Caco-2 (cell line): ENCODE results near the gene TOM1. TPM values are rescaled to one million over a fixed set of nuclear protein-coding genes. Genes with fewer than 3 reads are reported as not detected.

Source experiments
- BruUV-seq: library from RNA; stranded (reverse); fragments of 400-500 nt; replicated peaks from 2 replicates; lab custom pipeline; 2021; lab: Mats Ljungman, UMichigan
- CTCF ChIA-PET: fragments of 300-600 bp; sonication (Branson Sonifier 250); formaldehyde crosslinking; loops from one replicate; lab custom pipeline; 2022; ENCODE audit warnings: antibody characterized with exemption; lab: Charles Lee
- POLR2A ChIA-PET: fragments of 300-600 bp; sonication (Branson Sonifier 250); formaldehyde crosslinking; loops from one replicate; lab custom pipeline; 2022; ENCODE audit warnings: antibody characterized with exemption; lab: Charles Lee
- DNase-seq, 2 experiments: peaks; one replicate each; pipeline versions ENCODE4 v3.0.0 to v3.0.0-alpha.2; 2020 to 2022
- H3K27me3 ChIP-seq: replicated peaks from 2 replicates; pipeline ENCODE4 v1.6.0; 2011; ENCODE audit warnings: low read length; ENCODE audit not compliant: control insufficient read depth, insufficient read depth
- H3K36me3 ChIP-seq: 2 replicates; pipeline ENCODE4 v1.5.1; 2011; ENCODE audit warnings: low read length; ENCODE audit not compliant: control insufficient read depth, insufficient read depth
- H3K4me1 ChIP-seq: fragments of 250-450 bp; sonication (Bioruptor Pico); 2 replicates; pipeline ENCODE4 v1.5.1; 2020; ENCODE audit warnings: mild to moderate bottlenecking
- H3K4me3 ChIP-seq: 2 replicates; pipeline ENCODE4 v1.5.1; 2011; ENCODE audit warnings: low read depth, mild to moderate bottlenecking, control low read depth, low read length
- H3K9me3 ChIP-seq: fragments of 250-450 bp; sonication (Bioruptor Pico); 2 replicates; pipeline ENCODE4 v1.5.1; 2020; ENCODE audit warnings: mild to moderate bottlenecking, moderate library complexity
- H3K27ac Mint-ChIP-seq: one replicate; pipeline ENCODE4 v1.8.0; 2022; ENCODE audit warnings: mixed read lengths; ENCODE audit not compliant: unreplicated experiment
- H3K27me3 Mint-ChIP-seq: one replicate; pipeline ENCODE4 v1.8.0; 2022; ENCODE audit warnings: mixed read lengths; ENCODE audit not compliant: insufficient read depth, unreplicated experiment
- H3K36me3 Mint-ChIP-seq: one replicate; pipeline ENCODE4 v1.8.0; 2022; ENCODE audit warnings: mild to moderate bottlenecking, mixed read lengths; ENCODE audit not compliant: insufficient read depth, unreplicated experiment
- H3K4me1 Mint-ChIP-seq: one replicate; pipeline ENCODE4 v1.8.0; 2022; ENCODE audit warnings: low read depth, mixed read lengths; ENCODE audit not compliant: unreplicated experiment
- H3K4me3 Mint-ChIP-seq: one replicate; pipeline ENCODE4 v1.8.0; 2022; ENCODE audit warnings: mild to moderate bottlenecking, moderate library complexity, mixed read lengths; ENCODE audit not compliant: unreplicated experiment
- H3K9me3 Mint-ChIP-seq: one replicate; pipeline ENCODE4 v1.8.0; 2022; ENCODE audit warnings: mixed read lengths; ENCODE audit not compliant: unreplicated experiment
- intact Hi-C: fragments of 100-400 bp; cut with micrococcal nuclease; formaldehyde crosslinking; loops from one replicate; pipeline ENCODE4 v1.10.0; 2022; ENCODE audit not compliant: unreplicated experiment
- total RNA-seq: library from RNA; stranded (reverse); gene quantifications from 2 replicates; pipeline ENCODE4 v1.2.3, GENCODE V29; 2022
- TF ChIP-seq, protein P1 (sequence below), 2 experiments: fragments of 200-600 bp in 1 of 2; IDR thresholded peaks; 1 replicate in 1 of 2; 2 replicates in 1 of 2; pipeline versions ENCODE4 v1.5.1 to v1.8.0; 2011 to 2022; ENCODE audit warnings: antibody characterized with exemption in 1 of 2, control low read depth in 1 of 2, inconsistent platforms in 1 of 2, low read depth in 1 of 2, low read length in 1 of 2, mild to moderate bottlenecking in 1 of 2, moderate library complexity in 1 of 2; ENCODE audit not compliant: insufficient read depth in 1 of 2, severe bottlenecking in 1 of 2, unreplicated experiment in 1 of 2

The TOM1 gene
- total RNA-seq, 1 experiment from 2014 or later: 47.4 TPM

GRCh38 chr22:35349368-35349703 lies 49.6 kb downstream of the TOM1 start:
- CTCF ChIA-PET: interaction anchor here (0.6 kb wide), 1 partner anchor 48 kb away, joined by 3 read pairs; no protein-coding TSS in a partner anchor
- Mint-ChIP-seq H3K27ac (no peak overlapping the region), H3K27me3 (no peaks in the 10 kb centered on the region), H3K9me3 (no peaks in the 10 kb centered on the region), H3K4me1 (no peaks in the 10 kb centered on the region), H3K4me3 (no peak overlapping the region), H3K36me3 (peaks cover 30% of the 10 kb centered on the region)
- no peaks in the 10 kb centered on the region for H3K36me3 ChIP-seq
- TF ChIP-seq, protein P1, sequence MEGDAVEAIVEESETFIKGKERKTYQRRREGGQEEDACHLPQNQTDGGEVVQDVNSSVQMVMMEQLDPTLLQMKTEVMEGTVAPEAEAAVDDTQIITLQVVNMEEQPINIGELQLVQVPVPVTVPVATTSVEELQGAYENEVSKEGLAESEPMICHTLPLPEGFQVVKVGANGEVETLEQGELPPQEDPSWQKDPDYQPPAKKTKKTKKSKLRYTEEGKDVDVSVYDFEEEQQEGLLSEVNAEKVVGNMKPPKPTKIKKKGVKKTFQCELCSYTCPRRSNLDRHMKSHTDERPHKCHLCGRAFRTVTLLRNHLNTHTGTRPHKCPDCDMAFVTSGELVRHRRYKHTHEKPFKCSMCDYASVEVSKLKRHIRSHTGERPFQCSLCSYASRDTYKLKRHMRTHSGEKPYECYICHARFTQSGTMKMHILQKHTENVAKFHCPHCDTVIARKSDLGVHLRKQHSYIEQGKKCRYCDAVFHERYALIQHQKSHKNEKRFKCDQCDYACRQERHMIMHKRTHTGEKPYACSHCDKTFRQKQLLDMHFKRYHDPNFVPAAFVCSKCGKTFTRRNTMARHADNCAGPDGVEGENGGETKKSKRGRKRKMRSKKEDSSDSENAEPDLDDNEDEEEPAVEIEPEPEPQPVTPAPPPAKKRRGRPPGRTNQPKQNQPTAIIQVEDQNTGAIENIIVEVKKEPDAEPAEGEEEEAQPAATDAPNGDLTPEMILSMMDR (IDR thresholded peaks at IDR 0.05; ENCODE audit: insufficient read depth in 1 of 2, low read depth in 1 of 2, low read length in 1 of 2, severe bottlenecking in 1 of 2, unreplicated experiment in 1 of 2): no peak
- intact Hi-C loops: no loop called here
- no peaks in the 10 kb centered on the region for H3K27me3 ChIP-seq
- H3K4me3 ChIP-seq: no peak overlapping the region
- no peak for DNase-seq
- H3K4me1 ChIP-seq: peaks cover 10% of the 10 kb centered on the region
- BruUV-seq: no TSS peak
- POLR2A ChIA-PET: no interaction called here
- H3K9me3 ChIP-seq: peaks cover 3% of the 10 kb centered on the region; the same call in 1 of the 2 replicates

- peaks cover 10% of the 10 kb centered on the region for H3K4me1 ChIP-seq
- BruUV-seq: no TSS peak
- Mint-ChIP-seq H3K9me3 (no peaks in the 10 kb centered on the region), H3K27ac (peak overlapping the region; percentile 15), H3K27me3 (no peaks in the 10 kb centered on the region), H3K36me3 (peaks cover 30% of the 10 kb centered on the region), H3K4me3 (peak overlapping the region; percentile 77), H3K4me1 (no peaks in the 10 kb centered on the region)
- DNase-seq: no peak
- intact Hi-C loops: loop anchor here (1.0 to 5.0 kb wide), 6 partner anchors 31 to 273 kb away; partner anchors contain the start of gene HMOX1
- H3K9me3 ChIP-seq: peaks cover 3% of the 10 kb centered on the region; the same call in 1 of the 2 replicates
- H3K27me3 ChIP-seq: no peaks in the 10 kb centered on the region
- ChIA-PET CTCF (interaction anchor here (0.6 to 1.6 kb wide), 3 partner anchors 10 to 272 kb away, joined by 3 to 4 read pairs (median 4); no protein-coding TSS in a partner anchor), POLR2A (no interaction called here)
- H3K36me3 ChIP-seq: no peaks in the 10 kb centered on the region
- H3K4me3 ChIP-seq: no peak overlapping the region
- TF ChIP-seq, protein P1 (IDR thresholded peaks at IDR 0.05; ENCODE audit: insufficient read depth in 1 of 2, low read depth in 1 of 2, low read length in 1 of 2, severe bottlenecking in 1 of 2, unreplicated experiment in 1 of 2): no peak
These were observed 50.2 kb downstream of the TOM1 start for GRCh38 chr22:35349704-35350538.
